HEK293T (cell line): Measurements from ENCODE around the gene GRID1.

Source experiments
- ARNT ChIP-seq: fragments of 450-650 bp; IDR thresholded peaks from 2 replicates; pipeline ENCODE4 v1.6.1; 2017; ENCODE audit warnings: mild to moderate bottlenecking
- BHLHE40 ChIP-seq: fragments of 450-650 bp; IDR thresholded peaks from 2 replicates; pipeline ENCODE4 v1.6.1; 2016; ENCODE audit warnings: mild to moderate bottlenecking, moderate library complexity, borderline replicate concordance
- CTBP1 ChIP-seq: fragments of 450-650 bp; IDR thresholded peaks from 2 replicates; pipeline ENCODE4 v1.6.1; 2016; ENCODE audit warnings: borderline replicate concordance
- ELF4 ChIP-seq: fragments of 450-650 bp; IDR thresholded peaks from 2 replicates; pipeline ENCODE4 v1.6.1; 2017; ENCODE audit warnings: antibody characterized with exemption
- FOXK2 ChIP-seq: fragments of 450-650 bp; IDR thresholded peaks from 2 replicates; pipeline ENCODE4 v1.6.1; 2016; ENCODE audit warnings: mild to moderate bottlenecking
- NFRKB ChIP-seq: fragments of 450-650 bp; IDR thresholded peaks from 2 replicates; pipeline ENCODE4 v1.6.1; 2016; ENCODE audit warnings: mild to moderate bottlenecking, moderate library complexity
- SP1 ChIP-seq: fragments of 450-650 bp; IDR thresholded peaks from 2 replicates; pipeline ENCODE4 v1.6.1; 2017
- TARDBP ChIP-seq: fragments of 450-650 bp; IDR thresholded peaks from 2 replicates; pipeline ENCODE4 v1.6.1; 2016
- ZNF384 ChIP-seq: fragments of 450-650 bp; IDR thresholded peaks from 2 replicates; pipeline ENCODE4 v1.6.1; 2016
- TF ChIP-seq, protein P1 (sequence below): fragments of 450-650 bp; IDR thresholded peaks from 2 replicates; pipeline ENCODE4 v1.6.1; 2016

DNA sequence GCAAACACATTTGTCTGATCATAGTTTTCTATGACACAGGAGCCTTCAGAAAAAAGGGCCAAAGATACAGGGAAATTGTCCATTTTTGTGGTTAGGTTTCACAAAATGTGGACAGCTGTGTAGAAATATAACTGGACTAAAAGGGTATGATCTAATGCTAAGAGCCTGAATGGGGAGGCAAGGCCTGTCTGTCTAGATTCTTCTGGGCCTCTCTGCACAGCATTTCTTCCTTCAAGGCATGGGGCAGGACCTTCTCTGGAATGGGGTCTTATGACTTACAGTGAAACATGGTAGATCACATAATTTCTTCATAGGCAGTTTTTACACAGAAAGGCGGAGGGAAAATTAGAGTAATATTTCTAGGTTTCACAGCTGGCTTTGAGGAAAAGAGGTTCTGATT, 795.7 kb downstream of the GRID1 start:
- TF ChIP-seq SP1 (no peak), ELF4 (no peak), FOXK2 (no peak), TARDBP (no peak), ARNT (no peak), BHLHE40 (no peak), NFRKB (no peak), CTBP1 (no peak), ZNF384 (no peak)
- TF ChIP-seq, protein P1, sequence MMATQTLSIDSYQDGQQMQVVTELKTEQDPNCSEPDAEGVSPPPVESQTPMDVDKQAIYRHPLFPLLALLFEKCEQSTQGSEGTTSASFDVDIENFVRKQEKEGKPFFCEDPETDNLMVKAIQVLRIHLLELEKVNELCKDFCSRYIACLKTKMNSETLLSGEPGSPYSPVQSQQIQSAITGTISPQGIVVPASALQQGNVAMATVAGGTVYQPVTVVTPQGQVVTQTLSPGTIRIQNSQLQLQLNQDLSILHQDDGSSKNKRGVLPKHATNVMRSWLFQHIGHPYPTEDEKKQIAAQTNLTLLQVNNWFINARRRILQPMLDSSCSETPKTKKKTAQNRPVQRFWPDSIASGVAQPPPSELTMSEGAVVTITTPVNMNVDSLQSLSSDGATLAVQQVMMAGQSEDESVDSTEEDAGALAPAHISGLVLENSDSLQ = no peak
